Parathyroid adenoma (tissue), 2 donors: ENCODE data around the gene ATRIP.

Source experiments
- H2AFZ ChIP-seq: fragments of 300-600 bp; sonication (generic); one replicate; pipeline ENCODE4 v1.7.0; 2017; ENCODE audit warnings: antibody characterized with exemption, mild to moderate bottlenecking
- H3K27ac ChIP-seq: fragments of 300-600 bp; sonication (generic); one replicate; pipeline ENCODE4 v1.7.0; 2017
- H3K27me3 ChIP-seq: fragments of 300-600 bp; sonication (generic); one replicate; pipeline ENCODE4 v1.7.0; 2017; ENCODE audit warnings: low read length; ENCODE audit not compliant: control insufficient read depth, insufficient read depth
- H3K36me3 ChIP-seq: fragments of 300-600 bp; sonication (generic); one replicate; pipeline ENCODE4 v1.7.0; 2017; ENCODE audit warnings: low read length; ENCODE audit not compliant: control insufficient read depth, insufficient read depth
- H3K4me1 ChIP-seq: fragments of 300-600 bp; sonication (generic); one replicate; pipeline ENCODE4 v1.7.0; 2017; ENCODE audit warnings: control low read depth
- H3K4me2 ChIP-seq: fragments of 300-600 bp; sonication (generic); one replicate; pipeline ENCODE4 v1.7.0; 2017; ENCODE audit warnings: low read length
- H3K4me3 ChIP-seq: fragments of 300-600 bp; sonication (generic); one replicate; pipeline ENCODE4 v1.7.0; 2017; ENCODE audit warnings: low read depth, low read length
- H3K79me2 ChIP-seq: fragments of 300-600 bp; sonication (generic); one replicate; pipeline ENCODE4 v1.7.0; 2017; ENCODE audit warnings: control low read depth
- H3K9ac ChIP-seq: fragments of 300-600 bp; sonication (generic); one replicate; pipeline ENCODE4 v1.7.0; 2017; ENCODE audit warnings: mild to moderate bottlenecking
- H3K9me3 ChIP-seq: fragments of 300-600 bp; sonication (generic); one replicate; pipeline ENCODE4 v1.7.0; 2017; ENCODE audit warnings: low read length; ENCODE audit not compliant: control insufficient read depth
- CTCF ChIP-seq: fragments of 300-600 bp; sonication (generic); IDR thresholded peaks from one replicate; pipeline ENCODE4 v1.7.0; 2017; ENCODE audit warnings: antibody characterized with exemption, mild to moderate bottlenecking
- donor health status: primary hyperparathyroidism.

Gene ATRIP

GRCh38 chr3:48433472-48434118 lies 12.9 kb upstream of the ATRIP start:
- no peak for TF ChIP-seq CTCF
- no peak overlapping the region for H2AFZ ChIP-seq
- H3K4me2 ChIP-seq, result no peak overlapping the region
- no peak overlapping the region for H3K9ac ChIP-seq
- no peaks in the 10 kb centered on the region for H3K36me3 ChIP-seq
- H3K27me3 ChIP-seq, result no peaks in the 10 kb centered on the region
- H3K4me1 ChIP-seq, result peaks cover 14% of the 10 kb centered on the region
- H3K27ac ChIP-seq, result no peak overlapping the region
- no peak overlapping the region for H3K4me3 ChIP-seq
- no peaks in the 10 kb centered on the region for H3K9me3 ChIP-seq
- peaks cover 11% of the 10 kb centered on the region for H3K79me2 ChIP-seq

GRCh38 chr3:48434591-48435222 lies 11.8 kb upstream of the ATRIP start:
- no peak overlapping the region for H3K27ac ChIP-seq
- no peak overlapping the region for H3K4me3 ChIP-seq
- H3K9ac ChIP-seq, result no peak overlapping the region
- H3K4me2 ChIP-seq, result no peak overlapping the region
- H3K4me1 ChIP-seq, result peaks cover 21% of the 10 kb centered on the region
- H3K79me2 ChIP-seq, result peaks cover 14% of the 10 kb centered on the region
- TF ChIP-seq CTCF, result no peak
- H3K27me3 ChIP-seq, result no peaks in the 10 kb centered on the region
- no peaks in the 10 kb centered on the region for H3K36me3 ChIP-seq
- H3K9me3 ChIP-seq, result no peaks in the 10 kb centered on the region
- no peak overlapping the region for H2AFZ ChIP-seq

- Histone ChIP-seq H3K9me3 (no peaks in the 10 kb centered on the region), H3K9ac (no peak overlapping the region), H3K4me3 (no peak overlapping the region), H3K36me3 (no peaks in the 10 kb centered on the region), H2AFZ (no peak overlapping the region), H3K27ac (no peak overlapping the region), H3K79me2 (peaks cover 14% of the 10 kb centered on the region), H3K4me2 (no peak overlapping the region), H3K27me3 (no peaks in the 10 kb centered on the region), H3K4me1 (peaks cover 17% of the 10 kb centered on the region)
- TF ChIP-seq CTCF, result no peak
These were observed 11.3 kb upstream of the ATRIP start for GRCh38 chr3:48435223-48435595.

GRCh38 chr3:48435774-48436476 lies 10.6 kb upstream of the ATRIP start:
- peak; percentile 100 for TF ChIP-seq CTCF
- Histone ChIP-seq H3K4me3 (no peak overlapping the region), H3K4me2 (no peak overlapping the region), H3K36me3 (no peaks in the 10 kb centered on the region), H3K9ac (no peak overlapping the region), H3K27ac (no peak overlapping the region), H3K9me3 (no peaks in the 10 kb centered on the region), H2AFZ (peak overlapping the region; percentile 48), H3K27me3 (no peaks in the 10 kb centered on the region), H3K4me1 (peaks cover 14% of the 10 kb centered on the region), H3K79me2 (peaks cover 16% of the 10 kb centered on the region)
